GM10266 (cell line): Measurements from ENCODE around the gene KIRREL3.

ENCODE experiments used
- DNase-seq: peaks from one replicate; pipeline ENCODE4 v3.0.0; 2012; ENCODE audit errors: extremely low spot score
- CTCF ChIP-seq: IDR thresholded peaks from 2 replicates; pipeline ENCODE4 v1.5.1; 2012; ENCODE audit warnings: mild to moderate bottlenecking, low read depth; ENCODE audit not compliant: control insufficient read depth, insufficient read depth; ENCODE audit errors: missing control alignments

Gene KIRREL3

GRCh38 chr11:126608658-126609057 lies 391.9 kb downstream of the KIRREL3 start:
- no peak for DNase-seq
- TF ChIP-seq CTCF, result no peak

- no peak for TF ChIP-seq CTCF
- DNase-seq, result no peak
Observed at GRCh38 chr11:126607776-126608541, 392.6 kb downstream of the KIRREL3 start.

- peak; percentile 51 for TF ChIP-seq CTCF
- DNase-seq, result peak; percentile 43
Observed at GRCh38 chr11:126607374-126607773, 393.2 kb downstream of the KIRREL3 start.

- DNase-seq, result no peak
- no peak for TF ChIP-seq CTCF
Observed at GRCh38 chr11:126606484-126606883, 394.1 kb downstream of the KIRREL3 start.

GRCh38 chr11:126604461-126604860 lies 396.1 kb downstream of the KIRREL3 start:
- no peak for DNase-seq
- TF ChIP-seq CTCF, result no peak

- DNase-seq, result no peak
- no peak for TF ChIP-seq CTCF
Observed at GRCh38 chr11:126603486-126603885, 397.1 kb downstream of the KIRREL3 start.

- no peak for DNase-seq
Observed at GRCh38 chr11:126602993-126603392, 397.6 kb downstream of the KIRREL3 start.

More at GRCh38 chr11:126602993-126603392, 397.6 kb downstream of the KIRREL3 start:
- TF ChIP-seq CTCF, result no peak
